ENCODE results near the gene URM1.
"Not testable (repeated sequence)": the region's sequence is repeated elsewhere in the genome, so short reads cannot be mapped to it uniquely, and the experiment has no call there.

Gene URM1

GRCh38 chr9:128420060-128420650 is 49.0 kb downstream of the URM1 start:
- Histone ChIP-seq H3K9ac (ENCODE audit: insufficient read length, low read depth) (peak overlapping the region; percentile 83), H3K4me1 (ENCODE audit: insufficient read depth, insufficient read length) (peaks cover 9% of the 10 kb centered on the region), H3K9me3 (ENCODE audit: insufficient read depth, low read length) (no peaks in the 10 kb centered on the region), H3K4me3 (ENCODE audit: insufficient read length, low read depth) (peak overlapping the region; percentile 80), H3K27me3 (ENCODE audit: insufficient read depth, insufficient read length) (peaks cover 6% of the 10 kb centered on the region), H3K36me3 (ENCODE audit: insufficient read depth, insufficient read length, low read length) (peaks cover 9% of the 10 kb centered on the region)
- no peak for DNase-seq (ENCODE audit: low read depth, low spot score)
- no peak for TF ChIP-seq ZNF274 (IDR thresholded peaks at IDR 0.05; ENCODE audit: low read depth, low read length)
- no peak for TF ChIP-seq SUZ12 (IDR thresholded peaks at IDR 0.05; ENCODE audit: extremely low read depth, insufficient read depth, insufficient read length)
- no peak for TF ChIP-seq YY1 (IDR thresholded peaks at IDR 0.05; ENCODE audit: insufficient read depth, insufficient read length)

- Histone ChIP-seq H3K36me3 (ENCODE audit: insufficient read depth, insufficient read length, low read length) (peaks cover 9% of the 10 kb centered on the region), H3K27me3 (ENCODE audit: insufficient read depth, insufficient read length) (peaks cover 6% of the 10 kb centered on the region), H3K4me1 (ENCODE audit: insufficient read depth, insufficient read length) (peaks cover 9% of the 10 kb centered on the region), H3K9me3 (ENCODE audit: insufficient read depth, low read length) (no peaks in the 10 kb centered on the region), H3K9ac (ENCODE audit: insufficient read length, low read depth) (peak within 1 kb of the TSS; percentile 93), H3K4me3 (ENCODE audit: insufficient read length, low read depth) (peak within 1 kb of the TSS; percentile 80)
- no peak for TF ChIP-seq YY1 (IDR thresholded peaks at IDR 0.05; ENCODE audit: insufficient read depth, insufficient read length)
- TF ChIP-seq ZNF274 (IDR thresholded peaks at IDR 0.05; ENCODE audit: low read depth, low read length): no peak
- TF ChIP-seq SUZ12 (IDR thresholded peaks at IDR 0.05; ENCODE audit: extremely low read depth, insufficient read depth, insufficient read length): no peak
- DNase-seq (ENCODE audit: low read depth, low spot score): no peak
Measured at GRCh38 chr9:128420651-128421481, 49.7 kb downstream of the URM1 start, which contains the start of gene CERCAM. CERCAM (plus strand) TSS chr9:128420857; CDS start chr9:128420878, 21 bp downstream.

DNA sequence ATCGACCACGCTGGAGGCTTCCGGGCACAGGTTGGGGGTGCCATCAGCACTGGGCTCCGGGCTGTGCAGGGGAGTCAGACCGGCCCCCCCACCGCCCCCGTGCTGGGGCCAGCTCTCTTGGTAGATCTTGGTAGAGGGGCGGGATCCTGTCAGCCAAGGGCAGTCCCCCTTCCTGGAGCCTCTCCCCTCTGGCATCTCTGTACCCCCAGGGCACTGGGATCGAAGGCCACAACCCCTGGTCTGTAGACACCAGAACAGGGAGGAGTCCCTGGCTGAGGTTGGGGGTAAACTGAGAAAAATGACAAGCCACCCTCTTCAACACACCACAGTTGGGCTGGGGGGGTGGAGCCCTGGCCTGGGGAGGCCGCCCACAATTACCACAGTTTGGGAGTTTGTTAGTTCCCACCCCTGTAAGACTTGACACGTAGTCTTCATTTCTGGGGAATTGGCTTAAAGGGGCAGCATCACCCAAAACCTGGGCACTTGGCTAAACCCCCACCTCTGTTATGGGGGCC is 50.4 kb downstream of the URM1 start:
- Histone ChIP-seq H3K36me3 (ENCODE audit: insufficient read depth, insufficient read length, low read length) (peaks cover 10% of the 10 kb centered on the region), H3K4me3 (ENCODE audit: insufficient read length, low read depth) (peak overlapping the region; percentile 80), H3K4me1 (ENCODE audit: insufficient read depth, insufficient read length) (peaks cover 9% of the 10 kb centered on the region), H3K27me3 (ENCODE audit: insufficient read depth, insufficient read length) (peaks cover 5% of the 10 kb centered on the region), H3K9ac (ENCODE audit: insufficient read length, low read depth) (peak overlapping the region; percentile 93), H3K9me3 (ENCODE audit: insufficient read depth, low read length) (no peaks in the 10 kb centered on the region)
- TF ChIP-seq ZNF274 (IDR thresholded peaks at IDR 0.05; ENCODE audit: low read depth, low read length) (no peak), SUZ12 (IDR thresholded peaks at IDR 0.05; ENCODE audit: extremely low read depth, insufficient read depth, insufficient read length) (no peak), YY1 (IDR thresholded peaks at IDR 0.05; ENCODE audit: insufficient read depth, insufficient read length) (no peak)
- no peak for DNase-seq (ENCODE audit: low read depth, low spot score)

GRCh38 chr9:128422022-128422782 is 51.0 kb downstream of the URM1 start:
- not testable (repeated sequence) for DNase-seq (ENCODE audit: low read depth, low spot score); H3K4me3 ChIP-seq (ENCODE audit: insufficient read length, low read depth); H3K27me3 ChIP-seq (ENCODE audit: insufficient read depth, insufficient read length); H3K4me1 ChIP-seq (ENCODE audit: insufficient read depth, insufficient read length); H3K9ac ChIP-seq (ENCODE audit: insufficient read length, low read depth); H3K9me3 ChIP-seq (ENCODE audit: insufficient read depth, low read length)
- peaks cover 11% of the 10 kb centered on the region for H3K36me3 ChIP-seq (ENCODE audit: insufficient read depth, insufficient read length, low read length)

GRCh38 chr9:128422783-128423150 is 51.6 kb downstream of the URM1 start:
- Histone ChIP-seq H3K9ac (ENCODE audit: insufficient read length, low read depth) (no peak overlapping the region), H3K36me3 (ENCODE audit: insufficient read depth, insufficient read length, low read length) (peaks cover 11% of the 10 kb centered on the region), H3K4me3 (ENCODE audit: insufficient read length, low read depth) (no peak overlapping the region), H3K27me3 (ENCODE audit: insufficient read depth, insufficient read length) (peaks cover 3% of the 10 kb centered on the region), H3K4me1 (ENCODE audit: insufficient read depth, insufficient read length) (peaks cover 9% of the 10 kb centered on the region), H3K9me3 (ENCODE audit: insufficient read depth, low read length) (no peaks in the 10 kb centered on the region)
- DNase-seq (ENCODE audit: low read depth, low spot score): no peak
- TF ChIP-seq SUZ12 (IDR thresholded peaks at IDR 0.05; ENCODE audit: extremely low read depth, insufficient read depth, insufficient read length) (no peak), YY1 (IDR thresholded peaks at IDR 0.05; ENCODE audit: insufficient read depth, insufficient read length) (no peak), ZNF274 (IDR thresholded peaks at IDR 0.05; ENCODE audit: low read depth, low read length) (no peak)

DNA sequence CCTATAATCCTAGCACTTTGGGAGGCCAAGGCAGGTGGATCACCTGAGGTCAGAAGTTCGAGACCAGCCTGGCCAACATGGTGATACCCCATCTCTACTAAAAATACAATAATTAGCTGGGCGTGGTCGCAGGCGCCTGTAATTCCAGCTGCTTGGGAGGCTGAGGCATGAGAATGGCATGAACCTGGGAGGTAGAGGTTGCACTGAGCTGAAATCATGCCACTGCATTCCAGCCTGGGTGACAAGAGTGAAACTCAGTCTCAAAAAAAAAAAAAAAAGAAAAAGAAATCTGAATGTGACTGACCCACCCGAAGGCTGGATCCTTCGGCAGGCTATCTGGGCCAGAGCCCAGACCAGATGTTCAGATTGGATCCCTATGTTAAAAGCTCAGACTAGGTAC is 52.2 kb downstream of the URM1 start:
- H3K4me1 ChIP-seq (ENCODE audit: insufficient read depth, insufficient read length); DNase-seq (ENCODE audit: low read depth, low spot score); H3K27me3 ChIP-seq (ENCODE audit: insufficient read depth, insufficient read length): not testable (repeated sequence)

GRCh38 chr9:128424268-128424780 is 53.1 kb downstream of the URM1 start:
- Histone ChIP-seq H3K9ac (ENCODE audit: insufficient read length, low read depth) (no peak overlapping the region), H3K4me3 (ENCODE audit: insufficient read length, low read depth) (no peak overlapping the region), H3K36me3 (ENCODE audit: insufficient read depth, insufficient read length, low read length) (peaks cover 13% of the 10 kb centered on the region), H3K9me3 (ENCODE audit: insufficient read depth, low read length) (no peaks in the 10 kb centered on the region), H3K4me1 (ENCODE audit: insufficient read depth, insufficient read length) (peaks cover 15% of the 10 kb centered on the region), H3K27me3 (ENCODE audit: insufficient read depth, insufficient read length) (no peaks in the 10 kb centered on the region)
- TF ChIP-seq YY1 (IDR thresholded peaks at IDR 0.05; ENCODE audit: insufficient read depth, insufficient read length) (no peak), ZNF274 (IDR thresholded peaks at IDR 0.05; ENCODE audit: low read depth, low read length) (no peak), SUZ12 (IDR thresholded peaks at IDR 0.05; ENCODE audit: extremely low read depth, insufficient read depth, insufficient read length) (no peak)
- no peak for DNase-seq (ENCODE audit: low read depth, low spot score)

More for the DNA sequence above, 52.2 kb downstream of the URM1 start:
- not testable (repeated sequence) for H3K9ac ChIP-seq (ENCODE audit: insufficient read length, low read depth); H3K4me3 ChIP-seq (ENCODE audit: insufficient read length, low read depth); H3K9me3 ChIP-seq (ENCODE audit: insufficient read depth, low read length)
- H3K36me3 ChIP-seq (ENCODE audit: insufficient read depth, insufficient read length, low read length): peaks cover 11% of the 10 kb centered on the region

Data from NT2/D1 (cell line).